ENCODE data around the gene SPTBN1. TPM values are rescaled to one million over a fixed set of nuclear protein-coding genes. Genes with fewer than 3 reads are reported as not detected.

SPTBN1 gene
- total RNA-seq, 1 donor = 200 TPM

GRCh38 chr2:54586494-54586893, 130.4 kb downstream of the SPTBN1 start:
- DNase-seq (ENCODE audit: low read depth) = no peak

GRCh38 chr2:54587171-54588016, 131.3 kb downstream of the SPTBN1 start:
- DNase-seq (ENCODE audit: low read depth) = no peak
- TF ChIP-seq CTCF (IDR thresholded peaks at IDR 0.05; ENCODE audit: insufficient read depth, low read depth, low read length) = no peak
- no peak overlapping the region for H3K4me3 ChIP-seq (ENCODE audit: low read depth, low read length)

More at GRCh38 chr2:54586494-54586893, 130.4 kb downstream of the SPTBN1 start:
- no peak overlapping the region for H3K4me3 ChIP-seq (ENCODE audit: low read depth, low read length)
- no peak for TF ChIP-seq CTCF (IDR thresholded peaks at IDR 0.05; ENCODE audit: insufficient read depth, low read depth, low read length)

- DNase-seq (ENCODE audit: low read depth) = no peak
- no peak for TF ChIP-seq CTCF (IDR thresholded peaks at IDR 0.05; ENCODE audit: insufficient read depth, low read depth, low read length)
- H3K4me3 ChIP-seq (ENCODE audit: low read depth, low read length) = no peak overlapping the region
These were observed 132.2 kb downstream of the SPTBN1 start for GRCh38 chr2:54588244-54588899.

- H3K4me3 ChIP-seq (ENCODE audit: low read depth, low read length) = no peak overlapping the region
- no peak for TF ChIP-seq CTCF (IDR thresholded peaks at IDR 0.05; ENCODE audit: insufficient read depth, low read depth, low read length)
- DNase-seq (ENCODE audit: low read depth) = no peak
These were observed 132.9 kb downstream of the SPTBN1 start for GRCh38 chr2:54589038-54589339.

- H3K4me3 ChIP-seq (ENCODE audit: low read depth, low read length) = no peak overlapping the region
- no peak for TF ChIP-seq CTCF (IDR thresholded peaks at IDR 0.05; ENCODE audit: insufficient read depth, low read depth, low read length)
- DNase-seq (ENCODE audit: low read depth) = peak; percentile 54
These were observed 133.5 kb downstream of the SPTBN1 start for GRCh38 chr2:54589340-54590215.

GRCh38 chr2:54590216-54591120, 134.3 kb downstream of the SPTBN1 start:
- DNase-seq (ENCODE audit: low read depth) = no peak
- TF ChIP-seq CTCF (IDR thresholded peaks at IDR 0.05; ENCODE audit: insufficient read depth, low read depth, low read length) = no peak
- no peak overlapping the region for H3K4me3 ChIP-seq (ENCODE audit: low read depth, low read length)
